ENCODE data around the gene RELL2. TPM values are rescaled to one million over a fixed set of nuclear protein-coding genes. Genes with fewer than 3 reads are reported as not detected.

RELL2 gene
- total RNA-seq, 1 donor from 2014 or later: 1.0 TPM

DNA sequence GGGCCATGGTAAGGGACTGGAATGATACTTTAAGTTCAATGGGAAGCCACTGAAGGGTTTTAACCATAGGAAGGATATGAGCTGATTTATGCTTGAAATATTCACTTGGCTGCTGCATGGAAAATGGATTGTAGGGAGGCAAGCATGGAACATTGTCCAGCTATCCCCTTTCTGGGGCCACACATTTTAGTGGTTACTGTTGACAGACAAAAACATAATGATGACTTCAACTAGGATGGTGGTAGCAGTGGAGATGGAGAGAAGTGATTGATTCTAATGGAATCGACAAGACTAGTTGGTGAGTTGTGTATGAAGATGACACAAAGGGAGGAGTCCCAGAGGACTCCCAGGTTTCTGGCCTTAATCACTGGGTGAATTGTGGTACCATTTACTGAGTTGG is 20.6 kb downstream of the RELL2 start:
- no peaks in the 10 kb centered on the region for H3K4me1 ChIP-seq
- no peaks in the 10 kb centered on the region for H3K27me3 ChIP-seq (ENCODE audit: low read depth)
- H3K4me3 ChIP-seq: no peak overlapping the region
- no peak overlapping the region for H3K27ac ChIP-seq (replicated peaks)
- intact Hi-C loops (cut with micrococcal nuclease): no loop called here
- TF ChIP-seq CTCF (IDR thresholded peaks at IDR 0.05; ENCODE audit: borderline replicate concordance): no peak
- no peaks in the 10 kb centered on the region for H3K9me3 ChIP-seq (replicated peaks)
- H3K36me3 ChIP-seq: peaks cover 64% of the 10 kb centered on the region
- no peak for DNase-seq

DNA sequence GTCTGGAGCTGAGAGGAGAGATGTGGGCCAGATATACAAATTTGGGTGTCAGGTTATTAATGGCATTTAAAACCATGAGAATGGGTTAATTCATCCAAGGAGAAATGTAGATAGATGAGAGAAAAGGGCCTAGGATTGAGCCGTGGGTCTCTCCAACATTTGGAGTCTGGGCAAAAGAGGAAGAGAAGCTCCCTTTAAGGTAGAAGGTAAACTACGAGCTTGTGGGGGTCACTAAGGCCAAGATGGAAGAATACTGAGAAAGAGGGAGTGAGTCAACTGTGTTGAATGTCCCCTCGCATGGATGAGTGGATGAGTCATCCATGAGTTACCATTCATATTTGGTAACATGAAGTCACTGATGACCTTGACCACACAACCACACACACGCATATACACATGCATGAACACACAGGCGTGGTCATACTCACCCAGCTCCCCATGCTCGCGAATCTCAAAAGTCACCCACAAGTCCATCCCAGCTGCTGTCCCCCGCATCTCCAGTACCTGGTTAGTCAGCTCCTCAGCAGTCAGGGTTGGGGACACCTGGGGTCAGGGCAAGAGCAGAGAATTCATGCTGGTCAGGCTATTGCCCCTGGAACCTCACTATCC is 21.2 kb downstream of the RELL2 start:
- H3K27ac ChIP-seq (replicated peaks): no peak overlapping the region
- no peak overlapping the region for H3K4me3 ChIP-seq
- intact Hi-C loops (cut with micrococcal nuclease): no loop called here
- H3K27me3 ChIP-seq (ENCODE audit: low read depth): no peaks in the 10 kb centered on the region
- DNase-seq: no peak
- H3K4me1 ChIP-seq: no peaks in the 10 kb centered on the region
- peaks cover 69% of the 10 kb centered on the region for H3K36me3 ChIP-seq
- H3K9me3 ChIP-seq (replicated peaks): no peaks in the 10 kb centered on the region
- TF ChIP-seq CTCF (IDR thresholded peaks at IDR 0.05; ENCODE audit: borderline replicate concordance): no peak

GRCh38 chr5:141662028-141662427 is 25.2 kb downstream of the RELL2 start:
- intact Hi-C loops (cut with micrococcal nuclease): no loop called here
- peaks cover 75% of the 10 kb centered on the region for H3K36me3 ChIP-seq

DNA sequence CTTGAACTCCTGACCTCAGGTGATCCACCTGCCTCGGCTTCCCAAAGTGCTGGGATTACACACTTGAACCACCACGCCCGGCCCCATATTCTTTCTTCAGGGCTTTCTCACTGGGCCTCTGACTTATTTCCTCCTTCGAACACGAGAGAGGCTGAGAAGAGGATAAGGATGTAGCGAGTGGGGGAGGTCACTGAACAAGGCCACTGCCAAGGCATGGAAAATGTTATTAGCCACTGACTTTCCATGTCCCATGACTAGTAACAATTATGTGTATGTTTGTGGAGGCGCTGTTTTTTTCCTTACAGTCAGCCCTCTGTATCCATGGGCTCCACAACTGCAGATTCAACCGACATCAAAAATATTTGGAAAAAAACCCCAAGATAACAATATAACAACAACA is 26.7 kb downstream of the RELL2 start:
- H3K36me3 ChIP-seq: peaks cover 63% of the 10 kb centered on the region
- DNase-seq: no peak
- H3K4me1 ChIP-seq: peaks cover 4% of the 10 kb centered on the region
- H3K27me3 ChIP-seq (ENCODE audit: low read depth): no peaks in the 10 kb centered on the region
- no peak overlapping the region for H3K27ac ChIP-seq (replicated peaks)
- intact Hi-C loops (cut with micrococcal nuclease): no loop called here
- H3K9me3 ChIP-seq (replicated peaks): no peaks in the 10 kb centered on the region
- H3K4me3 ChIP-seq: no peak overlapping the region
- no peak for TF ChIP-seq CTCF (IDR thresholded peaks at IDR 0.05; ENCODE audit: borderline replicate concordance)

More at GRCh38 chr5:141662028-141662427, 25.2 kb downstream of the RELL2 start:
- no peak for TF ChIP-seq CTCF (IDR thresholded peaks at IDR 0.05; ENCODE audit: borderline replicate concordance)
- Histone ChIP-seq H3K9me3 (replicated peaks) (no peaks in the 10 kb centered on the region), H3K4me1 (peaks cover 4% of the 10 kb centered on the region), H3K27me3 (ENCODE audit: low read depth) (no peaks in the 10 kb centered on the region), H3K4me3 (no peak overlapping the region), H3K27ac (replicated peaks) (no peak overlapping the region)
- no peak for DNase-seq

DNA sequence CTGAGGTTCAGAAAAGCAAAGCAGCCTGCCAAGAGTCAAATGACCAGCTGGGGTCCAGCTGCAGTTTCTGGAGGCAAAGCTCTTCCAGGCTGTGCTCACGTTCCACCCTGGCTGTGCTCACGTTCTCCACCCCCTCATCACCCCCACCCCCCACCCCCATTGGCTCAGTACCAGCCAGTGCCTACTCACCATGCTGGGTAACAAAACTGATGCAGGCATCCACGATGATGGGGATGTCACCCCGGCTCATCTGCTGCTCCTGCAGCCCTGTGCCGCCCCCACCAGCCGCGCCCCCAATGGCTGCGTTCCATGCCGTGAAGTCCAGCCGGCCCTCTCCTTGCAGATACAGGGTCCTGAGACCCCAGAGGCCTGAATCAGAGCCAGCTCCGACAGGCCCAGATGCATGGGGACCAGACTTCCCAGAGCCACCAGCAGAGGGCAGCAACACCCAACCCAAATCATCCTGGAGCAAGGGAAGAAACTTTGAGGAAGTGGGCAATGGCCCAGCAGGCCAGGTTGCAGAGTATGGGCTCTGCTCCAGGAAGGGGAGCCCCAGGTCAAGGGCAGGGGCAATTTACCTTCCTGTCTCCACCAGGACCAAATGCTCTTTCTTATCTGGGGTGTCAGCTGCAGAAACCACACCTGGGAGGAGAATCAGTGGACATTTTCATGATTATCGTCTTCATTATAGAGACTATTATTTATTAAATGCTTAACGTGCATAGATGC is 28.1 kb downstream of the RELL2 start:
- peak; percentile 76 for DNase-seq
- Histone ChIP-seq H3K27ac (replicated peaks) (no peak overlapping the region), H3K27me3 (ENCODE audit: low read depth) (no peaks in the 10 kb centered on the region), H3K9me3 (replicated peaks) (no peaks in the 10 kb centered on the region), H3K4me3 (no peak overlapping the region), H3K4me1 (peaks cover 4% of the 10 kb centered on the region), H3K36me3 (peaks cover 51% of the 10 kb centered on the region)
- intact Hi-C loops (cut with micrococcal nuclease): no loop called here
- TF ChIP-seq CTCF (IDR thresholded peaks at IDR 0.05; ENCODE audit: borderline replicate concordance): peak; percentile 92
